Measurements from ENCODE around the gene ERGIC2.

- no peak for TF ChIP-seq CTCF (IDR thresholded peaks at IDR 0.05)
- TF ChIP-seq POLR2A (IDR thresholded peaks at IDR 0.05) = no peak
These were observed 30.9 kb downstream of the ERGIC2 start for GRCh38 chr12:29350080-29350479.

Data from heart left ventricle (tissue), 13 donors.